Activated T-helper 1 cell treated with Interleukin-2 at 50 U/mL for 16 hours (primary cell): ENCODE measurements around the gene FLNC.

Source experiments
- DNase-seq: peaks from one replicate; pipeline ENCODE4 v3.0.0-alpha.2; 2020; ENCODE audit warnings: low read depth

The FLNC gene

GRCh38 chr7:128804484-128804883, 25.7 kb upstream of the FLNC start:
- no peak for DNase-seq

GRCh38 chr7:128805225-128805624, 25.0 kb upstream of the FLNC start:
- DNase-seq = no peak

- DNase-seq = no peak
These were observed 23.0 kb upstream of the FLNC start for GRCh38 chr7:128807191-128807590.

DNA sequence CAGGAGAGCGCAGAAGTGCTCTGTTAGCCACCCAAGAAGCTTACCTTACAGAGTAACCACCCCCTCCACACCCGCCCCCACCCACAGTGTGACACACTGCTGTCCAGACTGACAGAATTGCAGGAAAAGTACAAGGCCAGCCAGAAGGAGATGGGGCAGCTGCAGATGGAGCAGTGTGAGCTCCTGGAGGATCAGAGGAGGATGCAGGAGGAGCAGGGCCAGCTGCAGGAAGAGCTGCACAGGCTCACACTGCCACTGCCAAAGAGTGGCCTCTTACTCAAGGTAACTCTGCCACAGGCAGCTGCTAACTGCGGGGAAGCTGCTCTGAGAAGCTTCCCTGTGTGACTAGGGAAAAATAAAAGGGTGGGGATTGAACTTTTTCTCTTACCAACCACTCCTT, 20.8 kb upstream of the FLNC start:
- no peak for DNase-seq

GRCh38 chr7:128810473-128810872, 19.7 kb upstream of the FLNC start:
- DNase-seq = no peak

DNA sequence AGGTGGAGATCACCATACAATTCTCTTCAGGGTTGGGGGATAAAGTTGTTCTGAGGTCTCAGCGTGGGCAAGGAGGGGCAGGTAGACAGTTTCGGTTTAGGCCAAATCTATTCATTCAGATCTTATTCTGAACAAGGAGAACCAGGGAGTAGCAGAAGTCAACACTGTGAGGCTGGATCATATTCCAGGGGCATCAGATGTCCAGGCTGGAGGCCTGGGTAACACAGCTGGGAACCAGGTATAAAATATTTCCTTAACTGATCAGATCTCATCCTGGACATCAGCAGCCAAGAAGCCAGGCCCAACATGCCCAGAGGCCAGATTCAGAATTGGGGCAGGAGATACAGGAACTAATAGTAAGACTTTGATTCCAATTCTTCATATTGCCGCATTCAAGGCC, 19.2 kb upstream of the FLNC start:
- DNase-seq = no peak

GRCh38 chr7:128811631-128812430, 18.4 kb upstream of the FLNC start:
- no peak for DNase-seq

GRCh38 chr7:128812514-128813168, 17.6 kb upstream of the FLNC start:
- no peak for DNase-seq

DNA sequence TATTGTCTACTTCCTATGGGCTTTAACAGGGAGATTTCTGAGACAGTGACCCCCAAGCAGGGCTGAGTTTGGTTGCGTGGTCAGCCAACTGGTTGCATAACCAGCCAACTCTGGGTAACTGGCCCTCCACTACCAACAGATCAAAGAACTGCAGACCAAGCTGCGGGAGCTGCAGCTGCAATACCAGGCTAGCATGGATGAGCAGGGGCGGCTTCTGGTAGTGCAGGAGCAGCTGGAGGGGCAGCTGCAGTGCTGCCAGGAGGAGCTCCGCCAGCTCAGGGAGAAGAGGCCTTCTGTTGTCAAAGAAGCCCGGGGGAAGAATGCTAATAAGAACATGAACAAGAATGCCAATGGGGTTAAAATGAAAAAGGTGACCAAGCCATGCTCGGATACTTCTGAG, 15.7 kb upstream of the FLNC start:
- DNase-seq = no peak

DNA sequence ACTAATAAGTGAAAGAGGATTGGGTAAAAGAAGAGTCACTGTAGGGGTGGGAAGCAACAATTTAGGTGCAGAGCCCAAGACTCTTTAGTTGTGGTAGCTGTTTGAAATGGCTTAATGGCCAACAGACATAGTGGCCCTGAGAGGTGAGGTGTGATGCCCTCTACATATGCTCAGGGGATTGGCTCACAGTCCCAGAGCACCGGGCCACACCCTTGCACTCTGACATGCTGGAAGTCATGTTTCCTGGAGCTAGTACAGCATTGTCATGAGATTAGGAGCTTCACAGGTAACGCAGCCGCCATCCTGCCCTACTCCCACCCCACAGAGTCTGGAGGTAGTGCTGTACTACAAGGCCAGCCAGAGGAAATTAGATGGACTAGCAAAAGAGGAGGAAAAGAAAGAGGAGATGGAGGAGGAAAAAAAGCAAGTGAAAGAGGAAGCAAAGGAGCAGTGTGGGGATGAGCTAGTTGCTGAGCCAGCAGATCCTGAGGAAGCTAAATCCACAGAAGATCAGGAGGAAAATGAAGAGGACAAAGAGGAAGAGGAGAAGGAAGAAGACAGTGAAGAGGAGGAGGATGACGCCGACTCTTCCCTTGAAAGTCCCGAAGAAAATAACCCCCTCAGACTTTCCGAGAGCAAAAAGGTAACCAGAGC, 14.8 kb upstream of the FLNC start:
- no peak for DNase-seq

GRCh38 chr7:128818694-128819093, 11.5 kb upstream of the FLNC start:
- no peak for DNase-seq

DNA sequence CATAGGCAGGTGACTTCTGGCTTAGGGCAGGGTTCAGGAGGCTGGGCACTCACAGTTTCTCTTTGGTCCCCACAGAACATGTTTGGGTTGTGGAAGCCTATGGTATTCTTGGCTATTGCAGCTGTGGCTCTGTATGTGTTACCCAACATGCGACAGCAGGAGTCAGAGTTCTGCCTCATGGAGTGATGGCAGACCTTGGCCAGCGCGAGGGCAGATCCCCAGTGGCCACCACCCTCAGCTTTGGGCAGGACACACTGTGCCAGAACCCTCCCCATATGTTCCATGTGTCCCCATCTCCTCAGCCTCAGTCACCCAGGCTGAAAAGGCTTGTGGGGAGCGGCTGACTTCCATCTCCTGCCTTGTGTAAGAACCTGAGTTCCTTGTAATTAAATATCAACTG, 8.5 kb upstream of the FLNC start:
- no peak for DNase-seq

DNA sequence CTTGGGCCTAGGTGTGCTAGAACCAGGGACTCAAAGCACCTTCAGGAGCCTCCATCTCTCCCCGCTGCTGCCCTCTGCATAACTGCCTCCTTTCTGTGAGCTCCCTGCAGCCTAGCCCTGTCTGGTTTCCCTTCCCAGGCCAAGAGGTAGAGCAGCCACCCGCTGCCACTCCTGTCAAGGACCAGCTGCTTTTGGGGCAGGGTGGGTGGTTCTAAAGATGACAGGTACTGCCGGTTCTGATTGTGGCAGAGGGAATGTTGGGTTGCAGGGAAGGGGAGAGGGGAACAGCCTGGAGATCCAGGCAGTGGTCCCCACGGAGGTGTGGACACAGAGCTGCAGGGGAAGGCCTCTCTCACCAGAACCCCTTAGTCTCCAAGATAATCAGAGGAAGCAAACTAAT, 3.7 kb upstream of the FLNC start:
- no peak for DNase-seq

DNA sequence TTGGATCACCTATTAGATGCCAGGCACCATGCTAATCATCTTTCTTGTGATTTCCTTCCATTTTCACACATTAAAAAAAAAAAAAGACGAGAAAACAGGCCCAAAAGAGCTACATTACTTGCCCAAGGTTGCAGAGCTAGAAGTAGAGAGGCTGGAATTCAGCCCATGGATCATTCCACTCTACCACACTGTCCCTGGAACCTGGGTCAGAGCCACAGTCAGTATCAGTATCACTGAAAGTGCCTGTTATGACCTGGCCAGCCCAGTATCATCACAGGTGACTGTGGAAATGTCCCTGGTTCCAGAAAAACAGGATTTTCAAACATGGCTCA, 3.3 kb upstream of the FLNC start:
- no peak for DNase-seq

DNA sequence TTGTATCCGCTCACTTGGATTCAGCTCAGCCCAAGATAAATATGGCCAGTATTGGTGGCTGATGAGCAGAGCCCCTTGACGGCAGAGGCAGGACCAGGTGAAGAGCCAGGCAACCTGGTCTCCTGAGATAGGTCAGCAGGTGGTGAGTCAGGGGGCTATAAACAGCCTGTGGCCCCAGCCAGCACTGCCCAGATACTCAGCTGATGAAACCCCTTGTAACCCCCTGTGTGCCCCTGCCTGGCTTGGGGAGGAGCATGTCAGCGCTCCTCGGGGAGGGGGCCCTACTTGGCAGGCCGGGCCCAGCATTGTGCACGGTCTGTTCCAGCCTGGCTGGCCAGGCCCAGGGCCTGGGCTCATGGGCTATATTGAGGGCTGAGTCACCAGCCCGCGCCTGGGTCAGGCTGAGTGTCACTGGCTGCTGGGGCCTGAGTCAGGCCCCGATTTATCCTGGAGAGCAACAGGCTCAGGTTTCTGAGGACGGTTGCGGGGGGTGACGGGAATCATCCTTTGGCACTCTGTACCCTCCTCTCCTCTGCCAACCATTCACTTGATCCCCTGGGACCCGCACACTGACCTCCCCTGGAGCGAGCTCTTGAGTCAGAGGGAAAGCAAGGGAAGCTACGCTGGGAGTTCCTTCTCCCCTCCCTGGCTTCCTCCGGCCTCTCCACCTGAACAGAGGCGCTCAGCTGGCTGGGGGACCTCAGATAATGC, 2.8 kb upstream of the FLNC start:
- DNase-seq = no peak

DNA sequence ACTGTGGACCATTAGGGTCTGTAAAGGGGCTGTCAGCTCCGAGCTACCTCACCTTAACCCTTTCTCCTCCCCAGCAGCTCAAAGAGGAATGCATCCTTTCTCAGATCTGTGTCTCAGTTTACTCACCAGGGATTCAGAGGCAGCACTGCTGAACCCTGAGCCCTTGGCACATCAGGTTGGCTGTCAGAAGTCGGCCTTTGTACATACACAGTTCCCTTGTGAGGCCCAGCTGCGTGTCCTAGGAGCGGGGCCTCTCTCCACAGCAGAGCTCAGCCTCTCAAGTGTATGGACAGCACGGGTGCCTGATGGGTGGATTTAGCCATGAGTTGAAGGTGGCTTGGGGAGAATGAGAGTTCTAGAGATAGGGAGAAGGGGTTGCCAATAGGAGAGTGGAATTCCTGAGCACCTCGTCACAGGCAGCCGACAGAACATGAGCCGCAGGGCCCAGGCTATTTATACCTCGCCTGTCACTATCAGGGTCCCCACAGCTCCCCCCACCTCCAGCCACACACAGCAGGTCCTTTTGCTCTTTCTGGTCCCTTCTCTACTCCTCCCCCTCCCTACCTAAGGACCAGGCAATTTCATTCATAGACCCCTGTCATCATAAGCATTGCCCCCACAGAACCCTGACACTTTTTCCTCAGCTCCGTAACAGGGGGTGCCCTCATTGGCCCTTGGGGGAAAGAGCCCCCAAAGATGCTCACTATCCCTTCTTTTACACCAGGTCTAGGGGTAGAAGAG, 2.1 kb upstream of the FLNC start:
- DNase-seq = no peak

GRCh38 chr7:128829391-128830166, 627 bp upstream of the FLNC start:
- DNase-seq = no peak

DNA sequence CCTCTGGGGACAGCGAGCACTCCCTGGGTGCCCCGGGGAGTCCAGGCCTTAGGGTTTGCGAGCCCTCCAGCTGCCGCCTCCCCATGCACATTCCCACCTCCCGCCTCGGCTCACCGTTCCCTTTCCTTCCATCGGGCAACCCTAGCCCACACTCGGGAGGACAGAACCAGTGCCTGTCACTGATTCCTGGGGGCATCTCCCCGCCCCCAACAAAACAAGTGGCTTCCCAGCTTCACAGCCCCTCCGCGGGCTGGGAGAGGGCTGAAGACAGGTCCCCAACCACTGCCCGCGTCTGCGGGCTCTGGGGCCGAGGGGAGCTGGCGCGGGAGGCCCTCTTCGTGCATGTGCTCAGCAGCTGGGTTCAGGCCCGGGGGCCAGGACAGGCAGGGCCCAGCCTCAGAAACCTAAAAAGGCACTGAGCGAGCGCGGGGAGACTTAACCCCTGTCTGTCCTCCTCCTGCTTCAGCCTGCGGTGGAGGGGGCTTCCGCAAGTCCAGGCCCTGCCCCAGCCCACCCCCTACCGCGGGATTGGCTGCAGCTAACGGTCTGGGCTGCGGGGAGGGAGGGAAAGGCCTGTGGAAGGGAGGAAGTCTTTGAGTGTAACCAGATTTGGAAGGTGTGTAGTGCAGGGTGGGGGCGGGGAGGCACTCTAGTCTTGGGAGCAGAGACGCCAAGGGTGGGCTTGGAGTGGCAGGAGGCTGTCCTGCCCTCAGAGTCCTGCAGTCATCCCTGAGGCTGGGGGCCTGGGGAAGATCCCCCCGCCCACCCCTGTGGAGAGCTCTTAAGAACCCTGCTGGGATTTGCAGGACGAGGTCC, 1.2 kb downstream of the FLNC start:
- no peak for DNase-seq

GRCh38 chr7:128831994-128832879, 2.0 kb downstream of the FLNC start:
- no peak for DNase-seq

DNA sequence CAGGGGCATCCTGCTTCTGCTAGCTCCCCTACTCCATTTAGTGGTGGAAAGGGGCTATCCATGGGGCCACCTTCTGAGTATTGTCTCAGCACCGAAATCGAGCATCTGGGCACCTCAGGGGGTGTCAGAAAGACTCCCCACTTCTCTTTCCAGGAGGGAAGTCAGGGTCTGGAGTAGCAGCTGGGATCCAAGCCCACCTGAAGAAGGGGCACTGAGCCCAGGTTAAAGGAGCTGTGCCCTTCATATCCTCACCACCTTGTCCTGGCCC, 2.6 kb downstream of the FLNC start:
- DNase-seq = no peak
